Esophagus muscularis mucosa (tissue), 4 donors: ENCODE results near the gene PNPO. TPM values are rescaled to one million over a fixed set of nuclear protein-coding genes. Genes with fewer than 3 reads are reported as not detected.
"Not testable (repeated sequence)": the region's sequence is repeated elsewhere in the genome, so short reads cannot be mapped to it uniquely, and the experiment has no call there.

Experiments
- DNase-seq: peaks from one replicate; pipeline ENCODE4 v3.0.0-alpha.2; 2017; ENCODE audit errors: extremely low spot score
- H3K27ac ChIP-seq, 4 donors: fragments of 200-600 bp; sonication (generic); replicated peaks in 1 of 4; 1 replicate in 3 of 4; 2 replicates in 1 of 4; pipeline ENCODE4 v1.5.1; 2016 to 2019; ENCODE audit warnings: mild to moderate bottlenecking in 1 of 4
- H3K27me3 ChIP-seq, 4 donors: fragments of 200-600 bp; sonication (generic); one replicate each; pipeline versions ENCODE4 v1.5.1 to v1.6.0; 2016 to 2019
- H3K36me3 ChIP-seq, 4 donors: fragments of 200-600 bp; sonication (generic); one replicate each; pipeline ENCODE4 v1.5.1; 2016 to 2019
- H3K4me1 ChIP-seq, 4 donors: fragments of 200-600 bp; sonication (generic); one replicate each; pipeline ENCODE4 v1.5.1; 2016 to 2019
- H3K4me3 ChIP-seq, 4 donors: fragments of 200-600 bp; sonication (generic); 1 replicate in 2 of 4; 2 replicates in 2 of 4; pipeline ENCODE4 v1.5.1; 2016 to 2019; ENCODE audit warnings: mild to moderate bottlenecking in 4 of 4, moderate library complexity in 1 of 4
- H3K9me3 ChIP-seq, 4 donors: fragments of 200-600 bp; sonication (generic); 1 replicate in 3 of 4; 2 replicates in 1 of 4; pipeline ENCODE4 v1.5.1; 2016 to 2019
- EP300 ChIP-seq: sonication (generic); formaldehyde crosslinking; IDR thresholded peaks from one replicate; pipeline ENCODE4 v1.6.1; 2017; ENCODE audit warnings: antibody characterized with exemption
- POLR2A ChIP-seq: fragments of 450-650 bp; IDR thresholded peaks from one replicate; pipeline ENCODE4 v1.6.1; 2017; ENCODE audit warnings: antibody characterized with exemption, moderate library complexity, mild to moderate bottlenecking, low read depth
- POLR2AphosphoS5 ChIP-seq, 2 donors: sonication (generic); formaldehyde crosslinking; IDR thresholded peaks; one replicate each; pipeline ENCODE4 v1.6.1; 2017; ENCODE audit warnings: antibody characterized with exemption in 2 of 2
- WGBS: methylation state at CpG from one replicate; pipeline ENCODE4 v1.1.5; 2018; 5-methylcytosine and 5-hydroxymethylcytosine counted together
- intact Hi-C: fragments of 100-400 bp; cut with DNase I; formaldehyde crosslinking; loops from one replicate; pipeline ENCODE4 v1.15.1; 2023
- total RNA-seq, 4 donors: library from RNA; depleted of rRNA; stranded (reverse); fragments of >200 nt; gene quantifications; one replicate each; pipeline versions ENCODE4 v1.1.0 to v1.2.1, GENCODE V29; 2016
- TF ChIP-seq, protein P1 (sequence below), 3 experiments: fragments of 200-600 bp in 2 of 3; fragments of 450-650 bp in 1 of 3; sonication (generic) in 2 of 3; IDR thresholded peaks; one replicate each; pipeline ENCODE4 v1.5.1; 2017 to 2019; ENCODE audit warnings: antibody characterized with exemption in 3 of 3, mild to moderate bottlenecking in 2 of 3, moderate library complexity in 1 of 3

Gene PNPO
- total RNA-seq, 4 donors from 2014 or later = 21.2 to 32.8 (median 27.6) TPM

DNA sequence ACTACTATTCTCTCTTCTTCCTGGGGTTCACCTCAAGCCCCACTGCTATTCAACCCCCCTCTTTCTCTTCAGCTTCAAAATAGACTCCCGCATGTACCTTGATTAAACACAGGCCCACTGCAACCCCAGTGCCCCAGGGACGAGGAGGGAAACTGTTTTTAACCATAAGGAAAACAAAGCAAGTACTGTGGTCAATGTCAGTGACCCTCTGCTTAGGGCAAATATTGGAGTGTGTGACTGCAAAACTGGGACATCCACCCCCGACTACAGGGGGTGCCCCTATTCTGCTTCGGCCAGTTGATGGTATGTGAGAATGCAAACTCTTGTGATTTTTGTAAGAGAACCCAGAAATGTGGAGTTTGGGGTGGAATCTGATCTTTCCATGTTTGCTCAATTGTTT is 9.5 kb upstream of the PNPO start:
- peaks cover 15 to 40% (median 33%) of the 10 kb centered on the region in 4 donors for H3K36me3 ChIP-seq
- DNase-seq = no peak
- H3K4me1 ChIP-seq = peaks cover 0 to 12% (median 6%) of the 10 kb centered on the region in 4 donors
- H3K27me3 ChIP-seq = no peaks in the 10 kb centered on the region
- intact Hi-C loops = no loop called here
- no peak overlapping the region for H3K27ac ChIP-seq
- no peaks in the 10 kb centered on the region for H3K9me3 ChIP-seq
- TF ChIP-seq, protein P1, sequence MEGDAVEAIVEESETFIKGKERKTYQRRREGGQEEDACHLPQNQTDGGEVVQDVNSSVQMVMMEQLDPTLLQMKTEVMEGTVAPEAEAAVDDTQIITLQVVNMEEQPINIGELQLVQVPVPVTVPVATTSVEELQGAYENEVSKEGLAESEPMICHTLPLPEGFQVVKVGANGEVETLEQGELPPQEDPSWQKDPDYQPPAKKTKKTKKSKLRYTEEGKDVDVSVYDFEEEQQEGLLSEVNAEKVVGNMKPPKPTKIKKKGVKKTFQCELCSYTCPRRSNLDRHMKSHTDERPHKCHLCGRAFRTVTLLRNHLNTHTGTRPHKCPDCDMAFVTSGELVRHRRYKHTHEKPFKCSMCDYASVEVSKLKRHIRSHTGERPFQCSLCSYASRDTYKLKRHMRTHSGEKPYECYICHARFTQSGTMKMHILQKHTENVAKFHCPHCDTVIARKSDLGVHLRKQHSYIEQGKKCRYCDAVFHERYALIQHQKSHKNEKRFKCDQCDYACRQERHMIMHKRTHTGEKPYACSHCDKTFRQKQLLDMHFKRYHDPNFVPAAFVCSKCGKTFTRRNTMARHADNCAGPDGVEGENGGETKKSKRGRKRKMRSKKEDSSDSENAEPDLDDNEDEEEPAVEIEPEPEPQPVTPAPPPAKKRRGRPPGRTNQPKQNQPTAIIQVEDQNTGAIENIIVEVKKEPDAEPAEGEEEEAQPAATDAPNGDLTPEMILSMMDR (IDR thresholded peaks at IDR 0.05) = no peak
- TF ChIP-seq POLR2A (no peak), EP300 (no peak), POLR2AphosphoS5 (IDR thresholded peaks at IDR 0.05) (no peak)
- no peak overlapping the region for H3K4me3 ChIP-seq
- 79% methylated on average over 4 of the region's 4 CpGs for WGBS

DNA sequence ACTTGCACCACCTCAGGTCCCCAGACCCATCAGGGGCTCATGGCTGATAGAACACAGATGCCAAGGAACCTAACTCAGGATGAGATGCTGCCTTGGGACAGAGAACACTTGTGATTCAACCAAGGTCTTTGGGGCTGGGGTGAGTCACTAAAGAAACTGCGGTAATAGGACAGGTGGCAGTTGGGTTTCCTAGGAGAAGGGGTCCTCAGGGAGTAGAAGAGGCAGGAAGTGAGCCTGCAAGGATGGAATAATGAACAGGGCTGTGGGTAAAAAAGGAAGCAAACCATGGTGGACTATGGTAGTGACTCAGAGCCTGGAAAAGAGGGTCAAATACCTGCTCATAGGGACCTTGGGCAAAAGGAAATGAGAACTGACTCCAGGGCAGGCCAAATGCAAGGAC is 6.5 kb upstream of the PNPO start:
- DNase-seq = no peak
- no peak for TF ChIP-seq EP300
- TF ChIP-seq, protein P1 (IDR thresholded peaks at IDR 0.05) = no peak
- TF ChIP-seq POLR2AphosphoS5 (IDR thresholded peaks at IDR 0.05) = no peak
- no peak for TF ChIP-seq POLR2A
- WGBS = 95% methylated on average over 1 of the region's 1 CpG

DNA sequence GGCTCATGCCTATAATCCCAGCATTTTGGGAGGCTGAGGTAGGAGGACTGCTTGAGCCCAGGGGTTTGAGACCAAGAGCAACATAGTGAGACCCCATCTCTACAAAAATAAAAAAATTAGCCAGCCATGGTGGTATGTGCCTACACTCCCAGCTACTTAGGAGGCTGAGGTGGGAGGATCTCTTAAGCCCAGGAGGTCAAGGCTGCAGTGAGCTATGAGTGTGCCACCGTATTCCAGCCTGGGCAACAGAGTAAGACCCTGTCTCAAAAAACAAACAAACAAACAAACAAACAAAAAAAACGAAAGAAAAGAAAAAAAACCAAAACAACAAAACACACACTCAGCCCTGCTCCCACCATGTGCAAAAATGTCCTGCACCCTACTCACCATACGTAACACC is 5.9 kb upstream of the PNPO start:
- H3K9me3 ChIP-seq, H3K27me3 ChIP-seq, DNase-seq, intact Hi-C loops, H3K27ac ChIP-seq, H3K4me1 ChIP-seq, H3K4me3 ChIP-seq, H3K36me3 ChIP-seq: not testable (repeated sequence)
- 77% methylated on average over 3 of the region's 3 CpGs for WGBS

More for the DNA sequence above, 6.5 kb upstream of the PNPO start:
- Histone ChIP-seq H3K4me3 (no peak overlapping the region), H3K27me3 (no peaks in the 10 kb centered on the region), H3K27ac (no peak overlapping the region), H3K4me1 (peaks cover 0 to 3% (median 0%) of the 10 kb centered on the region in 4 donors), H3K9me3 (no peaks in the 10 kb centered on the region), H3K36me3 (peaks cover 0 to 14% (median 6%) of the 10 kb centered on the region in 4 donors)
- intact Hi-C loops = no loop called here

- peaks cover 0 to 6% (median 0%) of the 10 kb centered on the region in 4 donors for H3K36me3 ChIP-seq
- WGBS = 91% methylated on average over 5 of the region's 5 CpGs
- H3K9me3 ChIP-seq = no peaks in the 10 kb centered on the region
- H3K27ac ChIP-seq = no peak overlapping the region
- H3K4me1 ChIP-seq = peaks cover 0 to 8% (median 7%) of the 10 kb centered on the region in 4 donors
- no peak overlapping the region for H3K4me3 ChIP-seq
- intact Hi-C loops = no loop called here
- no peaks in the 10 kb centered on the region for H3K27me3 ChIP-seq
- TF ChIP-seq EP300 (no peak), POLR2AphosphoS5 (IDR thresholded peaks at IDR 0.05) (no peak), POLR2A (no peak)
- TF ChIP-seq, protein P1 (IDR thresholded peaks at IDR 0.05) = no peak
- no peak for DNase-seq
Observed at GRCh38 chr17:47935961-47936360, 5.4 kb upstream of the PNPO start.

- no peak overlapping the region for H3K4me3 ChIP-seq
- intact Hi-C loops = no loop called here
- H3K4me1 ChIP-seq = peaks cover 12 to 24% (median 22%) of the 10 kb centered on the region in 4 donors
- DNase-seq = no peak
- no peaks in the 10 kb centered on the region for H3K27me3 ChIP-seq
- H3K27ac ChIP-seq = no peak overlapping the region
- TF ChIP-seq POLR2AphosphoS5 (IDR thresholded peaks at IDR 0.05) = no peak
- no peak for TF ChIP-seq POLR2A
- TF ChIP-seq, protein P1 (IDR thresholded peaks at IDR 0.05) = no peak
- no peak for TF ChIP-seq EP300
- H3K9me3 ChIP-seq = no peaks in the 10 kb centered on the region
- 89% methylated on average over 5 of the region's 5 CpGs for WGBS
- no peaks in the 10 kb centered on the region for H3K36me3 ChIP-seq
Observed at GRCh38 chr17:47937941-47938340, 3.4 kb upstream of the PNPO start.
